HCT116 (cell line): ENCODE data around the gene ATP2C1. TPM values are rescaled to one million over a fixed set of nuclear protein-coding genes. Genes with fewer than 3 reads are reported as not detected.

Experiments
- ATAC-seq: fragments of 200-7000 bp; cut with Tn5 transposase; 2 replicates; pipeline ENCODE4 v1.9.1; 2020; ENCODE audit warnings: mild to moderate bottlenecking, moderate library complexity
- BruUV-seq: library from RNA; stranded (reverse); fragments of 400-500 nt; replicated peaks from 2 replicates; lab custom pipeline; 2021; lab: Mats Ljungman, UMichigan
- CTCF ChIA-PET: fragments of 300-600 bp; sonication (Branson Sonifier 250); formaldehyde crosslinking; loops from one replicate; lab custom pipeline; 2021; ENCODE audit warnings: antibody characterized with exemption; lab: Charles Lee
- POLR2A ChIA-PET: fragments of 300-600, 350-600 bp; sonication (Branson Sonifier 250); formaldehyde crosslinking; loops from one replicate; lab custom pipeline; 2021; ENCODE audit warnings: antibody characterized with exemption; lab: Charles Lee
- RAD21 ChIA-PET, 2 experiments: fragments of 300-600 bp; sonication (Branson Sonifier 250); formaldehyde crosslinking; loops; one replicate each; lab custom pipeline; 2023; ENCODE audit warnings: low total read pairs in 2 of 2; ENCODE audit not compliant: uncharacterized antibody in 2 of 2, unreplicated experiment in 2 of 2, low non-redundant PET in 1 of 2; lab: Charles Lee
- DNase-seq: peaks from one replicate; pipeline ENCODE4 v3.0.0-alpha.2; 2010; ENCODE audit warnings: low read depth, low spot score
- H2AFZ ChIP-seq: fragments of 200-600 bp; shearing (Covaris generic), sonication (generic); 2 replicates; pipeline ENCODE4 v1.6.1; 2017; ENCODE audit warnings: low read depth, mixed run types, mixed read lengths, antibody characterized with exemption, low read length; ENCODE audit not compliant: poor library complexity, severe bottlenecking
- H3K27ac ChIP-seq: 2 replicates; pipeline ENCODE4 v1.5.1; 2012; ENCODE audit warnings: low read depth, low read length
- H3K27me3 ChIP-seq: fragments of 200-600 bp; sonication (generic); 2 replicates; pipeline ENCODE4 v1.6.1; 2016; ENCODE audit warnings: mixed run types, low read length, mixed read lengths; ENCODE audit not compliant: insufficient read depth
- H3K36me3 ChIP-seq, 2 experiments: fragments of 200-500 bp in 1 of 2; fragments of 200-600 bp in 1 of 2; sonication (Bioruptor generic) in 1 of 2; sonication (generic) in 1 of 2; 2 replicates each; pipeline versions ENCODE4 v1.5.1 to v1.6.1; 2014 to 2016; ENCODE audit warnings: low read length in 2 of 2, inconsistent platforms in 1 of 2, mixed read lengths in 1 of 2, mixed run types in 1 of 2; ENCODE audit not compliant: insufficient read depth in 2 of 2, control insufficient read depth in 1 of 2
- H3K4me1 ChIP-seq, 2 experiments: fragments of 200-600 bp in 1 of 2; sonication (generic) in 1 of 2; 2 replicates each; pipeline versions ENCODE4 v1.5.1 to v1.6.1; 2012 to 2017; ENCODE audit warnings: low read length in 2 of 2, inconsistent platforms in 1 of 2, mild to moderate bottlenecking in 1 of 2, mixed read lengths in 1 of 2, mixed run types in 1 of 2, moderate library complexity in 1 of 2; ENCODE audit not compliant: insufficient read depth in 2 of 2, control insufficient read depth in 1 of 2
- H3K4me2 ChIP-seq: fragments of 200-600 bp; sonication (generic); 2 replicates; pipeline ENCODE4 v1.6.1; 2017; ENCODE audit warnings: mixed run types, low read length, mixed read lengths
- H3K4me3 ChIP-seq, 2 experiments: fragments of 200-600 bp in 1 of 2; sonication (generic) in 1 of 2; replicated peaks in 1 of 2; 2 replicates each; pipeline ENCODE4 v1.5.1; 2011 to 2016; ENCODE audit warnings: low read length in 2 of 2, control low read depth in 1 of 2, low read depth in 1 of 2, mild to moderate bottlenecking in 1 of 2, mixed read lengths in 1 of 2, mixed run types in 1 of 2
- H3K79me2 ChIP-seq: fragments of 200-600 bp; sonication (generic); 2 replicates; pipeline ENCODE4 v1.6.1; 2017; ENCODE audit warnings: mild to moderate bottlenecking, mixed run types, low read length, moderate library complexity, mixed read lengths; ENCODE audit not compliant: insufficient read depth
- H3K9ac ChIP-seq: fragments of 200-600 bp; sonication (generic); 2 replicates; pipeline ENCODE4 v1.6.1; 2016; ENCODE audit warnings: low read length, mixed read lengths
- H3K9me2 ChIP-seq: fragments of 200-600 bp; sonication (generic), shearing (Covaris generic); 2 replicates; pipeline ENCODE4 v1.6.1; 2017; ENCODE audit warnings: mixed run types, mild to moderate bottlenecking, moderate library complexity; ENCODE audit not compliant: insufficient read depth
- H3K9me3 ChIP-seq, 2 experiments: fragments of 200-500 bp in 1 of 2; fragments of 200-600 bp in 1 of 2; sonication (Bioruptor generic) in 1 of 2; sonication (generic) in 1 of 2; 2 replicates each; pipeline ENCODE4 v1.6.1; 2014 to 2017; ENCODE audit warnings: low read length in 2 of 2, mixed read lengths in 2 of 2, inconsistent platforms in 1 of 2, low read depth in 1 of 2, mild to moderate bottlenecking in 1 of 2, mixed run types in 1 of 2, moderate library complexity in 1 of 2; ENCODE audit not compliant: control insufficient read depth in 1 of 2, insufficient read depth in 1 of 2
- H4K20me1 ChIP-seq: fragments of 200-600 bp; sonication (generic), shearing (Covaris generic); 2 replicates; pipeline ENCODE4 v1.6.1; 2017; ENCODE audit warnings: mixed run types, mild to moderate bottlenecking, moderate library complexity; ENCODE audit not compliant: insufficient read depth
- CBX3 ChIP-seq: IDR thresholded peaks from 2 replicates; pipeline ENCODE4 v1.6.1; 2012; ENCODE audit warnings: low read depth
- EGR1 ChIP-seq: IDR thresholded peaks from 2 replicates; pipeline ENCODE4 v1.6.1; 2012; ENCODE audit warnings: low read depth
- ELF1 ChIP-seq: IDR thresholded peaks from 2 replicates; pipeline ENCODE4 v1.6.1; 2012; ENCODE audit warnings: low read depth, borderline replicate concordance
- EZH2 ChIP-seq: fragments of 200-600 bp; sonication (generic); IDR thresholded peaks from 2 replicates; pipeline ENCODE4 v1.6.1; 2017; ENCODE audit warnings: antibody characterized with exemption, mixed run types
- EZH2phosphoT487 ChIP-seq: fragments of 200-600 bp; IDR thresholded peaks from 2 replicates; pipeline ENCODE4 v1.6.1; 2018; ENCODE audit warnings: antibody characterized with exemption, borderline replicate concordance
- FOSL1 ChIP-seq: IDR thresholded peaks from 2 replicates; pipeline ENCODE4 v1.6.1; 2012; ENCODE audit warnings: low read depth
- JUND ChIP-seq: IDR thresholded peaks from 2 replicates; pipeline ENCODE4 v1.6.1; 2012
- POLR2A ChIP-seq: IDR thresholded peaks from 2 replicates; pipeline ENCODE4 v1.7.0; 2011; ENCODE audit warnings: borderline replicate concordance; ENCODE audit not compliant: insufficient read depth, insufficient read length; ENCODE audit errors: extremely low read depth
- POLR2AphosphoS5 ChIP-seq: IDR thresholded peaks from 2 replicates; pipeline ENCODE4 v1.6.1; 2011; ENCODE audit warnings: mild to moderate bottlenecking, low read depth, low read length, moderate library complexity
- SIN3A ChIP-seq: IDR thresholded peaks from 2 replicates; pipeline ENCODE4 v1.6.1; 2012; ENCODE audit warnings: low read depth
- SP1 ChIP-seq: IDR thresholded peaks from 2 replicates; pipeline ENCODE4 v1.6.1; 2012; ENCODE audit warnings: low read depth
- SRF ChIP-seq: IDR thresholded peaks from 2 replicates; pipeline ENCODE4 v1.6.1; 2012; ENCODE audit warnings: low read depth
- TCF7L2 ChIP-seq: IDR thresholded peaks from 2 replicates; pipeline ENCODE4 v1.7.0; 2011; ENCODE audit warnings: borderline replicate concordance, inconsistent platforms; ENCODE audit not compliant: insufficient read depth, insufficient read length; ENCODE audit errors: extremely low read depth
- YY1 ChIP-seq: IDR thresholded peaks from 2 replicates; pipeline ENCODE4 v1.6.1; 2011; ENCODE audit warnings: low read length, low read depth, moderate library complexity, mild to moderate bottlenecking; ENCODE audit not compliant: insufficient replicate concordance; ENCODE audit errors: extremely low read depth
- ZFX ChIP-seq: fragments of 450-650 bp; IDR thresholded peaks from 2 replicates; pipeline ENCODE4 v1.6.1; 2017
- intact Hi-C: fragments of 100-400 bp; cut with micrococcal nuclease; formaldehyde crosslinking; loops from 2 replicates; pipeline ENCODE4 v1.10.0; 2022
- total RNA-seq: library from RNA; stranded (reverse); gene quantifications from one replicate; pipeline ENCODE4 v1.2.1, GENCODE V29; 2021; ENCODE audit not compliant: unreplicated experiment
- TF ChIP-seq, protein P1 (sequence below), 3 experiments: fragments of 200-600 bp in 1 of 3; sonication (generic) in 1 of 3; IDR thresholded peaks in 2 of 3; conservative IDR thresholded peaks in 1 of 3; 2 replicates each; pipeline ENCODE4 v1.5.1; 2012 to 2017; ENCODE audit warnings: low read depth in 2 of 3, low read length in 2 of 3, antibody characterized with exemption in 1 of 3, borderline replicate concordance in 1 of 3, control low read depth in 1 of 3, mild to moderate bottlenecking in 1 of 3, mixed read lengths in 1 of 3, mixed run types in 1 of 3, moderate library complexity in 1 of 3; ENCODE audit not compliant: insufficient read depth in 1 of 3
- TF ChIP-seq, protein P2 (sequence below): IDR thresholded peaks from 2 replicates; pipeline ENCODE4 v1.6.1; 2012; ENCODE audit warnings: low read depth
- TF ChIP-seq, protein P3 (sequence below): IDR thresholded peaks from 2 replicates; pipeline ENCODE4 v1.6.1; 2011; ENCODE audit warnings: mild to moderate bottlenecking, low read length, moderate library complexity; ENCODE audit not compliant: insufficient replicate concordance; ENCODE audit errors: extremely low read depth
- TF ChIP-seq, protein P4 (sequence below): IDR thresholded peaks from 2 replicates; pipeline ENCODE4 v1.6.1; 2012

The ATP2C1 gene
- total RNA-seq, 1 experiment from 2014 or later: 69.1 TPM

DNA sequence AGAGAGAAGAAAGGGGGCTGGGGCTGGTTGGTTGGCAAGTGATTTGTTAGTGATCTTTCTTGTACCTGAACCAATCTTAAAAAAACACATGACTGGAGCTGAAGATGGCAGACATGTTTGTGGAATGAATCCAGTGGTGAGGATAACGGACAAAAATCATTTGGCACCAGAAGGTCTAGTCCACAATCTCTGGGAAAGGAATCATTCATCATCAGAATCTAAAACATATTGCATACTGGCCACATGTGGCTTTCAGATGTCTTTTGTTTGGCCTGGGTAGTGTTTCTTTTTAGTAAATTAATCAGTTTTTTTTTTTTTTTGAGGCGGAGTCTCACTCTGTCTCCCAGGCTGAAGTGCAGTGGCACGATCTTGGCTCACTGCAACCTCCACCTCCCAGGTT, 137.8 kb downstream of the ATP2C1 start:
- no peak for ATAC-seq
- H3K9ac ChIP-seq: no peak overlapping the region
- no TSS peak for BruUV-seq
- H3K27ac ChIP-seq: no peak overlapping the region
- no peak overlapping the region for H3K4me3 ChIP-seq
- no peaks in the 10 kb centered on the region for H3K36me3 ChIP-seq
- ChIA-PET CTCF (no interaction called here), POLR2A (no interaction called here), RAD21 (no interaction called here)
- H3K9me2 ChIP-seq: no peaks in the 10 kb centered on the region
- no peaks in the 10 kb centered on the region for H3K79me2 ChIP-seq
- H3K4me2 ChIP-seq: no peak overlapping the region
- no peaks in the 10 kb centered on the region for H3K27me3 ChIP-seq
- H3K9me3 ChIP-seq: no peaks in the 10 kb centered on the region
- no peak overlapping the region for H2AFZ ChIP-seq
- DNase-seq: no peak
- H4K20me1 ChIP-seq: no peaks in the 10 kb centered on the region
- intact Hi-C loops: loop anchor here (5.0 to 10.0 kb wide), 4 partner anchors 284 to 1153 kb away; partner anchors contain the start of gene PIK3R4
- TF ChIP-seq, protein P1, sequence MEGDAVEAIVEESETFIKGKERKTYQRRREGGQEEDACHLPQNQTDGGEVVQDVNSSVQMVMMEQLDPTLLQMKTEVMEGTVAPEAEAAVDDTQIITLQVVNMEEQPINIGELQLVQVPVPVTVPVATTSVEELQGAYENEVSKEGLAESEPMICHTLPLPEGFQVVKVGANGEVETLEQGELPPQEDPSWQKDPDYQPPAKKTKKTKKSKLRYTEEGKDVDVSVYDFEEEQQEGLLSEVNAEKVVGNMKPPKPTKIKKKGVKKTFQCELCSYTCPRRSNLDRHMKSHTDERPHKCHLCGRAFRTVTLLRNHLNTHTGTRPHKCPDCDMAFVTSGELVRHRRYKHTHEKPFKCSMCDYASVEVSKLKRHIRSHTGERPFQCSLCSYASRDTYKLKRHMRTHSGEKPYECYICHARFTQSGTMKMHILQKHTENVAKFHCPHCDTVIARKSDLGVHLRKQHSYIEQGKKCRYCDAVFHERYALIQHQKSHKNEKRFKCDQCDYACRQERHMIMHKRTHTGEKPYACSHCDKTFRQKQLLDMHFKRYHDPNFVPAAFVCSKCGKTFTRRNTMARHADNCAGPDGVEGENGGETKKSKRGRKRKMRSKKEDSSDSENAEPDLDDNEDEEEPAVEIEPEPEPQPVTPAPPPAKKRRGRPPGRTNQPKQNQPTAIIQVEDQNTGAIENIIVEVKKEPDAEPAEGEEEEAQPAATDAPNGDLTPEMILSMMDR (IDR thresholded peaks at IDR 0.05 in 2 of 3, conservative IDR thresholded peaks at IDR 0.05 in 1 of 3; ENCODE audit: borderline replicate concordance in 1 of 3, insufficient read depth in 1 of 3, low read depth in 2 of 3, low read length in 2 of 3): no peak
- no peak for TF ChIP-seq EZH2phosphoT487
- no peak for TF ChIP-seq ELF1
- TF ChIP-seq POLR2A: no peak
- no peak for TF ChIP-seq JUND
- TF ChIP-seq SRF: no peak
- no peak for TF ChIP-seq CBX3
- no peak for TF ChIP-seq SP1
- no peak for TF ChIP-seq YY1
- TF ChIP-seq, protein P2, sequence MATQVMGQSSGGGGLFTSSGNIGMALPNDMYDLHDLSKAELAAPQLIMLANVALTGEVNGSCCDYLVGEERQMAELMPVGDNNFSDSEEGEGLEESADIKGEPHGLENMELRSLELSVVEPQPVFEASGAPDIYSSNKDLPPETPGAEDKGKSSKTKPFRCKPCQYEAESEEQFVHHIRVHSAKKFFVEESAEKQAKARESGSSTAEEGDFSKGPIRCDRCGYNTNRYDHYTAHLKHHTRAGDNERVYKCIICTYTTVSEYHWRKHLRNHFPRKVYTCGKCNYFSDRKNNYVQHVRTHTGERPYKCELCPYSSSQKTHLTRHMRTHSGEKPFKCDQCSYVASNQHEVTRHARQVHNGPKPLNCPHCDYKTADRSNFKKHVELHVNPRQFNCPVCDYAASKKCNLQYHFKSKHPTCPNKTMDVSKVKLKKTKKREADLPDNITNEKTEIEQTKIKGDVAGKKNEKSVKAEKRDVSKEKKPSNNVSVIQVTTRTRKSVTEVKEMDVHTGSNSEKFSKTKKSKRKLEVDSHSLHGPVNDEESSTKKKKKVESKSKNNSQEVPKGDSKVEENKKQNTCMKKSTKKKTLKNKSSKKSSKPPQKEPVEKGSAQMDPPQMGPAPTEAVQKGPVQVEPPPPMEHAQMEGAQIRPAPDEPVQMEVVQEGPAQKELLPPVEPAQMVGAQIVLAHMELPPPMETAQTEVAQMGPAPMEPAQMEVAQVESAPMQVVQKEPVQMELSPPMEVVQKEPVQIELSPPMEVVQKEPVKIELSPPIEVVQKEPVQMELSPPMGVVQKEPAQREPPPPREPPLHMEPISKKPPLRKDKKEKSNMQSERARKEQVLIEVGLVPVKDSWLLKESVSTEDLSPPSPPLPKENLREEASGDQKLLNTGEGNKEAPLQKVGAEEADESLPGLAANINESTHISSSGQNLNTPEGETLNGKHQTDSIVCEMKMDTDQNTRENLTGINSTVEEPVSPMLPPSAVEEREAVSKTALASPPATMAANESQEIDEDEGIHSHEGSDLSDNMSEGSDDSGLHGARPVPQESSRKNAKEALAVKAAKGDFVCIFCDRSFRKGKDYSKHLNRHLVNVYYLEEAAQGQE: no peak
- no peak for TF ChIP-seq POLR2AphosphoS5
- TF ChIP-seq EGR1: no peak
- TF ChIP-seq ZFX: no peak
- no peak for TF ChIP-seq EZH2
- TF ChIP-seq FOSL1: no peak
- TF ChIP-seq, protein P3, sequence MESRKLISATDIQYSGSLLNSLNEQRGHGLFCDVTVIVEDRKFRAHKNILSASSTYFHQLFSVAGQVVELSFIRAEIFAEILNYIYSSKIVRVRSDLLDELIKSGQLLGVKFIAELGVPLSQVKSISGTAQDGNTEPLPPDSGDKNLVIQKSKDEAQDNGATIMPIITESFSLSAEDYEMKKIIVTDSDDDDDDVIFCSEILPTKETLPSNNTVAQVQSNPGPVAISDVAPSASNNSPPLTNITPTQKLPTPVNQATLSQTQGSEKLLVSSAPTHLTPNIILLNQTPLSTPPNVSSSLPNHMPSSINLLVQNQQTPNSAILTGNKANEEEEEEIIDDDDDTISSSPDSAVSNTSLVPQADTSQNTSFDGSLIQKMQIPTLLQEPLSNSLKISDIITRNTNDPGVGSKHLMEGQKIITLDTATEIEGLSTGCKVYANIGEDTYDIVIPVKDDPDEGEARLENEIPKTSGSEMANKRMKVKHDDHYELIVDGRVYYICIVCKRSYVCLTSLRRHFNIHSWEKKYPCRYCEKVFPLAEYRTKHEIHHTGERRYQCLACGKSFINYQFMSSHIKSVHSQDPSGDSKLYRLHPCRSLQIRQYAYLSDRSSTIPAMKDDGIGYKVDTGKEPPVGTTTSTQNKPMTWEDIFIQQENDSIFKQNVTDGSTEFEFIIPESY: no peak
- TF ChIP-seq, protein P4, sequence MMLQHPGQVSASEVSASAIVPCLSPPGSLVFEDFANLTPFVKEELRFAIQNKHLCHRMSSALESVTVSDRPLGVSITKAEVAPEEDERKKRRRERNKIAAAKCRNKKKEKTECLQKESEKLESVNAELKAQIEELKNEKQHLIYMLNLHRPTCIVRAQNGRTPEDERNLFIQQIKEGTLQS: no peak
- TF ChIP-seq TCF7L2: no peak
- TF ChIP-seq SIN3A: no peak
- TF ChIP-seq, all 23 proteins: peak for 0
- peaks cover 5 to 6% of the 10 kb centered on the region in 2 experiments; a peak in 3 of 4 replicates for H3K4me1 ChIP-seq
